ENCODE measurements around the gene CRHR2.

Gene CRHR2

DNA sequence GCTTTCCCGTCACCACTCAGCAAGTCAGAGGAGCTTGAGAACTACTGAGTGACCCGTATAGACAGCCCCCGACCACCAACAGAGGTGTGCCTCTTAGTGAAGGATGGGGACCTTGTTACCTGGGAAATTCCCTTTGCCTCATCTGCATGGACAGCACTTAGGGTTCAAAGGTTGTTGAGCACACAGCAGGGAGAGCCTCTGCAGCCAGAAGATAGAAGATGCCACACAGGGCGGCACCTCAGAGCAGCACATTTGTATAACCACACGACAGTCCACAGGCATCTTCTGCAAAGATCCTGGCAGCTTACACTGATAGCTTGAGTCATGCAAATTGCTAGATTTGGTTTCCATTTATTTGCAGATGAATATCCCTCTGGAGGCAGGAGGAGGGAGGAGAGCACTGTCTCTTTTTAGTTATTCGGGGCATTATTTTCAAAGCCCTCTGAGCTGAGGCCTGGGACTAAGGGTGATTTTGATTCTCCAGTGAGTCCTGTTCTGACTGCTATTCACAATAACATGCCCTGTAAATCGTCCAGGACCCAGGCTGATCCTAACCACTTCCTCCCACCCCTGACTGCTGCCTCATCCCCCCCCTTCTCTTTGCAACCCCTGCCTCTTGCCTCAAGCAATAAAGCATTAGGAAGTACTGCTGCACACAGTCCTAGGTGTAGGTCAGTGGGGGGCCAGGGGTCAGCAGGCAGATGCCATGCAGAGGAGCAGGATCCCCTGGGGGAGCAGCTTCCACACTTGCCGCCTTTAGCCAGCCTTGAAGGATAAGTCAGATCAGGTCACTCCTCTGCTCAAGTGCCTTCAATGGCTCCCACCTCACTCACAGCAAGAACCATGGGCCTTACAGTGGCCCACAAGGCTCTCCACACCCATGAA, 45.0 kb upstream of the CRHR2 start:
- Histone ChIP-seq H3K9me3 (ENCODE audit: control insufficient read depth, insufficient read depth, low read length) (no peaks in the 10 kb centered on the region), H3K27ac (ENCODE audit: low read depth, low read length) (no peak overlapping the region), H3K4me1 (ENCODE audit: control insufficient read depth, low read length) (peaks cover 12% of the 10 kb centered on the region), H3F3A (ENCODE audit: control insufficient read depth, insufficient read depth) (no peaks in the 10 kb centered on the region), H4K20me1 (ENCODE audit: control insufficient read depth, insufficient read depth, low read depth, low read length) (no peaks in the 10 kb centered on the region), H3K9me2 (replicated peaks; ENCODE audit: control insufficient read depth, low read length) (no peaks in the 10 kb centered on the region), H3K36me3 (ENCODE audit: control insufficient read depth, low read length) (no peaks in the 10 kb centered on the region), H3K27me3 (ENCODE audit: control insufficient read depth, low read length) (peaks cover 46% of the 10 kb centered on the region), H3K79me2 (ENCODE audit: control insufficient read depth, low read length) (no peaks in the 10 kb centered on the region), H3K4me2 (ENCODE audit: low read length) (peak overlapping the region; percentile 14; the same call in 1 of the 2 replicates), H3K4me3 (ENCODE audit: low read length) (no peak overlapping the region)
- TF ChIP-seq EZH2phosphoT487 (IDR thresholded peaks at IDR 0.05; ENCODE audit: borderline replicate concordance, low read length) = no peak
- TF ChIP-seq, protein P1, sequence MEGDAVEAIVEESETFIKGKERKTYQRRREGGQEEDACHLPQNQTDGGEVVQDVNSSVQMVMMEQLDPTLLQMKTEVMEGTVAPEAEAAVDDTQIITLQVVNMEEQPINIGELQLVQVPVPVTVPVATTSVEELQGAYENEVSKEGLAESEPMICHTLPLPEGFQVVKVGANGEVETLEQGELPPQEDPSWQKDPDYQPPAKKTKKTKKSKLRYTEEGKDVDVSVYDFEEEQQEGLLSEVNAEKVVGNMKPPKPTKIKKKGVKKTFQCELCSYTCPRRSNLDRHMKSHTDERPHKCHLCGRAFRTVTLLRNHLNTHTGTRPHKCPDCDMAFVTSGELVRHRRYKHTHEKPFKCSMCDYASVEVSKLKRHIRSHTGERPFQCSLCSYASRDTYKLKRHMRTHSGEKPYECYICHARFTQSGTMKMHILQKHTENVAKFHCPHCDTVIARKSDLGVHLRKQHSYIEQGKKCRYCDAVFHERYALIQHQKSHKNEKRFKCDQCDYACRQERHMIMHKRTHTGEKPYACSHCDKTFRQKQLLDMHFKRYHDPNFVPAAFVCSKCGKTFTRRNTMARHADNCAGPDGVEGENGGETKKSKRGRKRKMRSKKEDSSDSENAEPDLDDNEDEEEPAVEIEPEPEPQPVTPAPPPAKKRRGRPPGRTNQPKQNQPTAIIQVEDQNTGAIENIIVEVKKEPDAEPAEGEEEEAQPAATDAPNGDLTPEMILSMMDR (IDR thresholded peaks at IDR 0.05; ENCODE audit: low read depth, low read length, poor library complexity, severe bottlenecking) = no peak

DNA sequence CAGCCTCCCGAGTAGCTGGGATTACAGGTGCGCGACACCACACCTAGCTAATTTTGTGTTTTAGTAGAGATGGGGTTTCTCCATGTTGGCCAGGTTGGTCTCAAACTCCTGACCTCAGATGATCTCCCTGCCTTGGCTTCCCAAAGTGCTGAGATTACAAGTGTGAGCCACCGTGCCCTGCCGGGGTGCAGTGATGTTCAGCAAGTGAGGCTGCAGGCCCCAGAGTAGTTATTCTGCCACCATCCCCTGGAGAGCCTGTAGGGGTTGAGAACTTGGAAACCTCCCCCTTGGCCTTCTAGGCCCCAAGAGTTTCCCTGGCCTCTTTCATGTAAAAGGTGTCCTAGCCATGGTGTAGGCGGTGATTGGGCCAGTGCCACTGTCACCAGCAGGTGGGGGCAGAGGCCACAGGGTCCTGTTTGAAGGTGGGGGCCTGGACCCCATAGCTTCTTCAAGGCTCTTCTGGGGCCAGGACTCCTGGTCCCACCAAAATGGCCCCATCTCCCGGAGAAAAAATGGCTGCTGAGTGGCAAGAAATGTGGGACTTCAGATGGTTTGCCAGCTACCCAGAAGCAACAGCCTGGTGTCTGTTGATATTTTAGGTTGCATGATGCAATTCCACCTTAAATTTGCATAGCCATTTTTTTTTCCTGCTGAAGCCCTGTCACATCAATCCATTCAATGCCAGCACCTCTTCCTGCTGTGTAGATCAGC, 44.2 kb upstream of the CRHR2 start:
- Histone ChIP-seq H3K79me2 (ENCODE audit: control insufficient read depth, low read length) (no peaks in the 10 kb centered on the region), H3F3A (ENCODE audit: control insufficient read depth, insufficient read depth) (no peaks in the 10 kb centered on the region), H4K20me1 (ENCODE audit: control insufficient read depth, insufficient read depth, low read depth, low read length) (no peaks in the 10 kb centered on the region), H3K9me3 (ENCODE audit: control insufficient read depth, insufficient read depth, low read length) (no peaks in the 10 kb centered on the region), H3K4me3 (ENCODE audit: low read length) (no peak overlapping the region), H3K4me1 (ENCODE audit: control insufficient read depth, low read length) (peaks cover 12% of the 10 kb centered on the region), H3K4me2 (ENCODE audit: low read length) (no peak overlapping the region), H3K9me2 (replicated peaks; ENCODE audit: control insufficient read depth, low read length) (no peaks in the 10 kb centered on the region), H3K27me3 (ENCODE audit: control insufficient read depth, low read length) (peaks cover 48% of the 10 kb centered on the region), H3K27ac (ENCODE audit: low read depth, low read length) (no peak overlapping the region), H3K36me3 (ENCODE audit: control insufficient read depth, low read length) (no peaks in the 10 kb centered on the region)
- TF ChIP-seq EZH2phosphoT487 (IDR thresholded peaks at IDR 0.05; ENCODE audit: borderline replicate concordance, low read length) = no peak
- TF ChIP-seq, protein P1 (IDR thresholded peaks at IDR 0.05; ENCODE audit: low read depth, low read length, poor library complexity, severe bottlenecking) = no peak

DNA sequence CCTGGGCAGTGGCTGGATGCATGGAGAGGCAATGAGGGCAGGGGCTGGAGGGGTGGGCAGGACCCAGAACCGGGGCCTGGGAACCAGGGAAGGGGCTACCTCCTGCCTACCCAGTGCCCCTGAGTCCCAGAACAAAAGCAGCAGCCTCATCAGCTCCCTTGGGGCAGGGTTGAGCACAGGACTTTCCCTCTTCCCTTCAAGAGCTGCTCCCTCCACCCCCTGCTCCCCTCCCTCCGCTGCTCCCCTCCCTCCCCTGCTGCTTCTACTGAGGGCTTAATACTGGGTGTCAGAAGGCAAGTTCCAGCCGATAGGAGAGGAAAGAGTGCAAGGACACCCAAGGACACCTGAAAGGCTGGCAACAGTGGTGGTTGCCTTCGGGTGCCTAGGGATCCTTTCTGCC, 41.5 kb upstream of the CRHR2 start:
- no peaks in the 10 kb centered on the region for H3F3A ChIP-seq (ENCODE audit: control insufficient read depth, insufficient read depth)
- TF ChIP-seq, protein P1 (IDR thresholded peaks at IDR 0.05; ENCODE audit: low read depth, low read length, poor library complexity, severe bottlenecking) = no peak
- no peak for TF ChIP-seq EZH2phosphoT487 (IDR thresholded peaks at IDR 0.05; ENCODE audit: borderline replicate concordance, low read length)
- H3K9me3 ChIP-seq (ENCODE audit: control insufficient read depth, insufficient read depth, low read length) = peaks cover 7% of the 10 kb centered on the region; the same call in 1 of the 2 replicates
- H3K27ac ChIP-seq (ENCODE audit: low read depth, low read length) = no peak overlapping the region
- H3K9me2 ChIP-seq (replicated peaks; ENCODE audit: control insufficient read depth, low read length) = no peaks in the 10 kb centered on the region
- H3K4me2 ChIP-seq (ENCODE audit: low read length) = no peak overlapping the region
- peaks cover 12% of the 10 kb centered on the region for H3K4me1 ChIP-seq (ENCODE audit: control insufficient read depth, low read length)
- H3K27me3 ChIP-seq (ENCODE audit: control insufficient read depth, low read length) = peaks cover 34% of the 10 kb centered on the region
- H4K20me1 ChIP-seq (ENCODE audit: control insufficient read depth, insufficient read depth, low read depth, low read length) = no peaks in the 10 kb centered on the region
- no peaks in the 10 kb centered on the region for H3K79me2 ChIP-seq (ENCODE audit: control insufficient read depth, low read length)
- H3K4me3 ChIP-seq (ENCODE audit: low read length) = no peak overlapping the region
- H3K36me3 ChIP-seq (ENCODE audit: control insufficient read depth, low read length) = no peaks in the 10 kb centered on the region

All from DOHH2 (cell line).